GM18861 (cell line): Measurements from ENCODE around the gene NOL4L.

Experiments used
- ATAC-seq: cut with Tn5 transposase; IDR thresholded peaks from one replicate; pipeline ENCODE4 v1.9.1; 2021; ENCODE audit not compliant: unreplicated experiment

Gene NOL4L

DNA sequence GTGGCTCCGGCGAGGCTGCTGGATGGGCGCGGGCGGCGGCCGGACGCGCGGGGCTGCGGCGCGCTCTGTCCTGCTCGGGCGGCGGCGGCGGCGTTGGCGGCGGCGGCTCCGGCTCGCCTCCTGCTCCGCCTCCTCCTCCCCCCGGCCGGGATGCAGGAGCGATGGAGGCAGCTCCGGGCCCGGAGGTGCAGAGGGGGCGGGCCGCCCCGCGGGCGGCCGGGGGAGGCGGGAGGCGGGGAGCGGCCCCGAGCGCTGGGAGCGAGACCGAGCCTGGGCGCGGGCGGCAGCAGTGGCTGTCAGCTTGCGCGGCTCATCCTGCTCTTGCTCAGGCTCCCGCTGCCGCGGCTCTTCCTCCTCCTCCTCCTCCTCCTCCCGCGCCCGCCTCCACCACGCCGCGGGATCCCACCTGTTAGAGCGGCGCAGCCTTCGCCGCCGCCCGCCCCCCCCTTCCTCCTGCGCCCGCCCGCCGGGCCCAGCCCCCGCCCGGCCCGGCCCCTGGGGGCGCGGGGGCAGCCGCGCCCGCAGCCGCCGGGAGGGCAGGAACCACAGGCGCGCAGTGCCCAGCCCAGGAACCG, at the start of gene NOL4L:
Gene NOL4L (minus strand): TSS at position 323 of the 575 bp plus-strand sequence. CDS start 443 bp downstream, outside the sequence.
- ATAC-seq: no peak

DNA sequence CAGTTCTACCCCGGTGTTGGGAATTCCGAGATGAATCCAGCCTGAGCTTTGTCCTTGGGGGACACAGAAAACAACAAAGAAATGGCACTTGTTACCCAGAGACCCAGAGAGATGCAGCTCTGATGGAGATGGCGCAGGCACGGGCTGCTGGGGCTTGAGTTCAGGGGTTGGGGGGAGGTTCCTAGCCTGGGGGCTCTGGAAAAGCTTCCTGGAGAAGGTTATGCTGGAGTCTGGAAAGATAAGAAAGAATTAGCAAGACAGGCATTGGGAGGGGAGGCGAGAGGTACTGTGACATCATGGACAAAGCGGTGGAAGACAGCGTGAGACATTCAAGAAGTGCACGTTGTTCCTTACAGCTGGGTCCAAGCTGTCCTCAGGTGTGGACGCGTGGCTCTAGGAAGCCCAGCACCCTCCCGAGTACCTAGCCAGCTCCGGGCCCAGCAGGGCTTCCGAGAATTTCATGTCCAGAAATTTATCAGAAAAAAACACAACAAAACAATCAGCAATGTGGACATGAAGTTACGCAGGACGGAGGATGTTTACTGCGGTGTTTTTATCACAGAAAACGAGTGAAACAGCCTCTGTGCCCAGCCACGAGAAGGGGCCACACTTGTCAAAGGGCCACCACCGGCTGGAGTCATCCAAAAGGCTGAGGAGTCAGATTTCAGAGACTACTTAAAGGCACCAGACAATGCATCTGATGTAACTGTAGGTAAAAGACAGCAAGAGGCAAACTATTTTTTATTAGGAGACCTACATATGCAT, 49.1 kb upstream of the NOL4L start:
- no peak for ATAC-seq

DNA sequence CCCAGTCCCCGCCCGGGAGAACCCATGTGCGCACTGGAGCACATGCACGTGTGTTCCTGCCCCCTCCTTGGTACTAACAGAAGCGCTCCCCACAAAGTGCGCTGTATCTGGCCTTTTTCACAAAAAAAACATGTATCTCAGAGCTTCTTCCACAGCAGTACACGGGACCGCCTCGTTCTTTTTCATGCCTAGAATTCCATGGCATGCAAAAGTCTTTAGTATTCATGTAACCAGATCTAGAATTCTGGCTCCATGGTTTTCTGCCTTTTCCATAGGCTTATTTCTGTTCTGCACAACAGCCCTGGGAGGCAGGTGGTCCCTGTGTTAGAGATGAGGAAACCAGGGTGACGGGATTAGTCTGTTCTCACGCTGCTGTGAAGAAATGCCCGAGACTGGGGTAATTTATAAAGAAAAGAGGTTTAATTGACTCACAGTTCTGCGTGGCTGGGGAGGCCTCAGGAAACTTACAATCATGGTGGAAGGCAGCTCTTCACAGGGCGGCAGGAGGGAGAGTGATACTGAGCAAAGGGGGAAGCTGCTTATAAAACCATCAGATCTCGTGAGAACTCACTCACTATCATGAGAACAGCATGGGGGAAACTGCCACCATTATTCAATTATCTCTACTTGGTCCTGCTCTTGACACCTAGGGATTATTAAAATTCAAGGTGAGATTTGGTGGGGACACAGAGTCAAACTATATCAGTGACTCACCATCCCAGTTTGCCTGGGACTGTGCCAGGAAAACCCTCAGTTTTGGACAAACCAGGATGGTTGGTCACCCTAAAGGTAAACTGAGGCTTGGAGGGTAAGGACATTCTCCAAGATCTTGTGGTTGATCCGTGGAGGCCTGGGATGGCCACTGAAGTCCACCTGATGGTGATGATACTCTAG, 47.6 kb upstream of the NOL4L start:
- ATAC-seq: no peak

DNA sequence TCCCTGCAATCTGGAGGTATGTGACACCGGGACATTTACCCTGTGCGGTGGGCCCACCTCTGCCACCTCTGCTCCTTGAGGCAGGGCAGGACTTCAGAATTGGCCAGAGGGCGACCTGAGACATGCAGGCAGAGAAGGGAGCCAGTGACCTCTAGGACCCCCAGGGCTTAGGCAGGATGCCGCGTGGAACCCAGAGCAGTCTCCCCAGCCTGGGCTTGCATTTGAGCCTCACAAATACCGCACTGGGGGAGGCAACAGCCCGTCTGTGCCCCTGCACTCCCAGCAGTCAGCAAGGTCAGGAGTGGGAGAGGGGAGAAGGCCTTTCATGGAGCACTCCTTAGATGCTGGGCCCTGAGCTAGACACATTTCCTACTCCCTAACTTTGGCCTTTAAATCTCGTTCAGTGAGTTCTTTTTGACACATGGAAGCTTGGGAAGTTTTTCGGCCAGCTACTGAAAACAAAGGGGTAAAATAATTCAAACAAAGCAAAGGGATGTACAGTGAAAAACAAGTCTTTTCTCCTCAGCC, 46.9 kb upstream of the NOL4L start:
- ATAC-seq: no peak

- ATAC-seq: no peak
Measured at GRCh38 chr20:32629813-32630212, 44.7 kb upstream of the NOL4L start.

DNA sequence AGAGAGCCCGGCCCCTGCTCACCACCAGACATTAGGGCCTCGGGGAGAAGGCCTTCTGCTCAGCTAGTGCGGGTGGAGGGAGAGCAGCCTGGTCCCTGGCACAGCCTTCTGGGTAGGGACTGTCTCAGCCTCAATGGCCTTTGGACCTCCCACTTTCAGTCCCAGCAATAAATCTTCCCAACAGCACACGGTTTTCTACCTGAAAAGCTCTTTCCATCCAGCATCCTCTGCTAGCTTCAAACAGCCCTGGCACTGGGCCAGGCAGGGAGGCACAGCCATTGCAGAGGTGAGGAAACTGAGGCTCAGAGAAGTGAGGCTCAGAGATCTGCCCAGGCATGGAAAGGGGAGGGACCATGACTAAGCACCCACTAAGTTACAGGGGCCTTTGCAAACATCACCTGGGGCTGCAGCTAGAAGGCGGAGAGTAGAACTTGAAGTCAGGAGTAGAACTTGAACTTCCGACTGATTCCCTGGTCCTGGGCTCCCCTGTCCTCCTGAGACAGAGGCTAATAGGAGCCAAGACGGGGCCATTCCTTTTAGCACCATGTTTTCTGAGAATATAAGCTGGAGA, 43.9 kb upstream of the NOL4L start:
- no peak for ATAC-seq

GRCh38 chr20:32626859-32627636, 41.9 kb upstream of the NOL4L start:
- ATAC-seq: peak; percentile 8

- no peak for ATAC-seq
Measured at GRCh38 chr20:32626407-32626806, 41.3 kb upstream of the NOL4L start.

- no peak for ATAC-seq
Measured at GRCh38 chr20:32625996-32626395, 40.9 kb upstream of the NOL4L start.

GRCh38 chr20:32624687-32625345, 39.7 kb upstream of the NOL4L start:
- ATAC-seq: no peak

- ATAC-seq: no peak
Measured at GRCh38 chr20:32623667-32624157, 38.6 kb upstream of the NOL4L start.

GRCh38 chr20:32622585-32623468, 37.7 kb upstream of the NOL4L start:
- no peak for ATAC-seq

- ATAC-seq: no peak
Measured at GRCh38 chr20:32621891-32622584, 36.9 kb upstream of the NOL4L start.

DNA sequence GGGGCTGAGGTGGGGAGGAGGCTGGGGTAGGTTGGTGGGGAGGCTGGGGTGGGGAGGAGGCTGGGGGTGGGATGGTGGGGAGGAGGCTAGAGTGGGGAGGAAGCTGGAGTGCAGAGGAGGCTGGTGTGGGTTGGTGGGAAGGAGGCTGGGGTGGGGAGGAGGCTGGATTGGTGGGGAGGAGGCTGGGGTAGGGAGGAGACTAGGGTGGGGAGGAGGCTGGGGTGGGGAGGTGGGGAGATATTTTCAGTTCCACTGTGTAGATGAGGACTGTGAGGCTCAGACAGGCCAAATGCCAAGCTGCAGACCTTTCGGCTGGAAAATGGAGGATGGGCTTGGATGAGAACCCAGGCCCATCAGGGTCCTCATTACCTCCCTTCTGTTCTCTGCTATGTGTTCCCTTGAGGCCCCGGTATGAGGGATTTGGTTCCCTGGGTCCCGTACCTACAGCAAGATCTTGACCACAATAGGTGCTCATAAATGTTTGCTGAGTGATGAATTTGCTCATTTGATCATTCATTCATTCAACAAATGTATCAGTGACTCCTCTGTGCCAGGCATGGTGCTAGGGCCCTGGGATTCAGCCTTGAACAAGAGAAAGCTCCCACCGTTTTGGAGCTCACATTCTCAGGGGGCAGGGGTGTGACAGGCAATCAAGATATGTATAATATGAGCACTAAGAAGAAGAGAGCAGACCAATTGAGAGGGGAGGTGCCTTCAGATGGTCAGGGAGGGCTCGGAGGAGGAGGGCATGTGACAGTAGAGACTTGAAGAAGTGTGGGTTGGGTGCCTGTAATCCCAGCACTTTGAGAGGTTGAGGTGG, 36.1 kb upstream of the NOL4L start:
- ATAC-seq: no peak

DNA sequence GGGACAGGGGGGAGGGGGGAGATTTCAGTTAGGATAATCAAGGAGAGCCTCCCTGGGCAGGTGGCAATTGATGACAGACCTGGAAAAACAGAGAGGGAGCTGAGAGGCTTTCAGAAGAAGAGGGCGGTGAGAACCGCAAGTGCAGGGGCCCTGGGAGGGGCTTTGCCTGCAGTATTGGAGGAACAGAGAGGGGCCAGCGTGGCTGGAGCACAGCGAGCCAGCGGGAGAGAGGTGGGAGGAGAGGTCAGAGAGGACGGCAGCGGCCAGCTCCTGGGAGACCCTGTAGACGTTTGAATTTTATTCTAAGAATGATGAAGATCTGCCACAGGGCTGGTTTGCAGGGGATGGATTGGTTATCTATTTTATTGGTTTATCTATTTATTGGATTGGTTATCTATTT, 34.5 kb upstream of the NOL4L start:
- ATAC-seq: no peak

DNA sequence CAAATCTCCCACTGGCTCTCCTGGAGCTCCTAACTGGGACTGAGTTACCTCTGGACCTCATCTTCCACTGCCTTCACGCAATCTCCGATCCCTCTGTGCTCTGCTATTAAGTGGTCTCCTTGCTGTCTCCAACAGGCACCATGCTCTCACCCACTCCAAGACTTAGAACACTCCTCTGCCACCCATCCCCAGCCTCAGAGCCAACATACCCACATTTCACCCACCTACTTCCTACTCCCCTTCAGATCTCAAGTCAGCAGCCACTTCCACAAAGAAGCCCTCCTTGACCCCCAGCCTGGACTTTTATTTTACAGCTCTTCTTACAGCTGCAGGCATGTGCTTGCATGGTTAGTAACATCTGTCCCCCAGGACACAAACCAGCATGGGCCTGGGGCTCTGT, 29.6 kb upstream of the NOL4L start:
- ATAC-seq: no peak

- ATAC-seq: no peak
Measured at GRCh38 chr20:32614303-32614702, 29.2 kb upstream of the NOL4L start.
